NCI-H2196 (cell line): ENCODE measurements around the gene ZNF423.
"Not testable (repeated sequence)": the region's sequence is repeated elsewhere in the genome, so short reads cannot be mapped to it uniquely, and the experiment has no call there.

Experiments used
- DNase-seq: peaks from one replicate; lab custom pipeline; 2025; ENCODE audit not compliant: unreplicated experiment; lab: John Stamatoyannopoulos, UW

Gene ZNF423

GRCh38 chr16:49855822-49856671 is at the start of gene ZNF423:
Gene ZNF423, minus strand, starts transcription at chr16:49856112. Its CDS starts 338 bp downstream, at chr16:49855774.
- no peak for DNase-seq

DNA sequence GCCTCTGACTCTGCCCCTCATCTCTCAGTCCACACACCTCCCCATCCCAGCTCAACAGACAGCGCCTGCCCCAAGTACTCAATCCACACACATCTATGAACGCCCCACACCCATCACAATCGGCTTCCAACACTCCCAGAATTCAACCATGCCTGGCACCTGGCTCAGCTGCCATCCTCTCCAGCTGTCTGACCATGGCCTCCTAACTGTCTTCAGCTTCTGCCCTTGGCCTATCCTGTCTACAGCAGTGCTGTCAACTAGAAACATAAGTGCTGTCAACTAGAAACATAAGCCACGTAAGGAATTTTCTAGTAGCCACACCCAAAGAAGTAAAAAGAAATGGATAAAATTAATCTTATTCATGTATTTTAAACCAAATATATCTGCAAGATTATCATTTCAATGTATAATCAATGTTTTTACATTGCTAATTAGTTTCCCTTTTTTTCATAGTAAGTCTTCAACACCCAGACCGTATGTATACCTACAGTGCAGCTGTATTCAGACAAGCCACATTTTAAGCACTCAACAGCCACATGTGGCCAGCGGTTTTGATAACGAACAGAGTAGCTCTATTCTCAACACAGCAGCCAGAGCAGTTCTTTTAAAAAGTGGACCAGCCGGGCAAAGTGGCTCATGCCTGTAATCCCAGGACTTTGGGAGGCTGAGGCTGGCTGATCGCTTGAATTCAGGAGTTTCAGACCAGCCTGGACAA is 48.6 kb upstream of the ZNF423 start:
- DNase-seq = no peak

DNA sequence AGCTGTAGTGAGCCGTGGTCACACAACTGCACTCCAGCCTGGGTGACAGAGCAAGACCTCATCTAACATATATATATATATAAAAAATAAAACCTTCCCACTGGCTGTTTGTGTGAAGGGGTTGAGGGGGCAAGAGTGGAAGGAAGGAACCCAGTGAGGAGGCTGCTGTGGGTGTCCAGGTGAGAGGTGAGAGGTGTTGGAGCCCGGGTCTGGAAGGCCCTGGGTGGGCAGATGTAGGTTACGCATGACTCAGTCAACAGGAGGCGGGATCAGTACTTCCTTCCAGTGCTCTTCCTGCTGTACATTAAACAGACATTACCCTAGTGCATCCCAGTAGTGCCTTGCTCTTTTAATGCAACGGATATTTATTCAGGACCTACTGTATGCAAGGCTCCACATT is 47.0 kb upstream of the ZNF423 start:
- DNase-seq = no peak

DNA sequence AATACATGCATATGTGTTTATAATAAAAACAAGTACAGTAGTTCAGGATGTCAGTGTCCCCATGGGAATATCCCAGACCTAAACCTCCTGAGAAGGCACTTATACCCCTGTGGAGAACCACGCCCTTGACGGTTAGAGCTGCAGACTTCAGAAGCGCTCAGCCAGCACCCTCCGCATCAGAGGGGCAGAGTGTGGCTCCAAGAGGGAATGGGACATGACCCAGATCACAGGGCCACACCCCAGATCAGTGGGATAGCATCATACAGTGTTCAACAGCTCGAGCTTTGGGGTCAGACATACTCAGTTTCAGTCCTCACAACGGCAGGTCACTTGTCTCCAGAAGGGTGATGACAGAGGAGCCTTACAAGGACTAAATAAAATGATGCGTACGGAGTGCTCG is 45.8 kb upstream of the ZNF423 start:
- no peak for DNase-seq

DNA sequence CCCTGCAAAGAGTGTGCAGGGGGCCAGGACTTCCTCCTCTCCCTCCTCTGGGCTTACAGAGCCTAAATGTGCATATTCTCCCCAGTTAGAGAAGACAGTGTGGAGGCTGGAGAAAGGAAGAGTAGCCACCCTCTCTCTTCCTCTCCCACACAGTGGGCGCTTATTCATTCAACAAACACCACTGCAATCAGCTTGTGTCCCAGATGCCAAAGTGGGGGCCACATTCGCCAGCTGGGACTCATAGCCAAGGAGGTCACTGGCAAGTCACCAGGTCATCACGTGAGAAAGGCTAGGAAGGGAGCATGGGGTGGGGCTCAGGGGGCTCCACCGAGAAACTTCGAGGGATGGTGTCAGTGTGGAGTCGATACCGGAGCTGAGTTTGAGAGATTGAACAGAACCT is 45.0 kb upstream of the ZNF423 start:
- no peak for DNase-seq

DNA sequence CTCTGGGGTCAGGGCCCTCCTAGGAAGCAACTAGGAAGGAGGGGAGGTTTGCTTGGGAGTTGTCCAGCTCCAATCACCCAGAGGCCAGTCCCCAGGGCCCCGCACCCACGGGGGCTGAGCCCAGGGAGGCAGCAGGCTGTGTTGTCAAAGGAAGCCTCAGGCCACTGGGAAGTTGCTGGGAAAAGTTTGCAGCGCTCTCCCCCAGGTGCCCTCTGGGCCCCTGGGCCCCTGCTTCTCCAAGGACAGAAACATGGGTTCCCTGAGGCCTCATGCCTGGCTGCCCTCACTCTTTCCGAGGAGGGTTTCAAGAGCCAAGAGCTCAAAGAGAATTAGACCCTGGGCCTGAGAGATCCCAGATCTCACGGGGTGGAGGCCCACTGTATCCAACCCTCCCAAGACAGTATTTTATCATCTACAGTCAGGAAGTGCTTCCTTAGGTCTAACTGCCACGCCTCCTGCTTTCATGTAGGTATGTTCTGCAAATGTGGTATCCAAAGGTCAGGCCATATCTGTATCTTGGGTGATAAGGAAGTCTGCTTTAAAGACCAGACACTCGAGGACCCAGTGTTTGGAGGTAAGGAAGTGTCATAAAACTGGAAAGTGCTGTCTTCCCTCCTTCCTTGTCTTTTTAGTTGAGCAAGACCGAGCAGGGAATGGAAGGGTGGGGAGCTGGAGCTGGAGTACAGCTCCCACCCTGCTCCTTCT is 44.2 kb upstream of the ZNF423 start:
- DNase-seq = no peak

GRCh38 chr16:49896447-49896964 is 40.6 kb upstream of the ZNF423 start:
- no peak for DNase-seq

- DNase-seq = no peak
Measured at GRCh38 chr16:49890876-49891275, 35.0 kb upstream of the ZNF423 start.

DNA sequence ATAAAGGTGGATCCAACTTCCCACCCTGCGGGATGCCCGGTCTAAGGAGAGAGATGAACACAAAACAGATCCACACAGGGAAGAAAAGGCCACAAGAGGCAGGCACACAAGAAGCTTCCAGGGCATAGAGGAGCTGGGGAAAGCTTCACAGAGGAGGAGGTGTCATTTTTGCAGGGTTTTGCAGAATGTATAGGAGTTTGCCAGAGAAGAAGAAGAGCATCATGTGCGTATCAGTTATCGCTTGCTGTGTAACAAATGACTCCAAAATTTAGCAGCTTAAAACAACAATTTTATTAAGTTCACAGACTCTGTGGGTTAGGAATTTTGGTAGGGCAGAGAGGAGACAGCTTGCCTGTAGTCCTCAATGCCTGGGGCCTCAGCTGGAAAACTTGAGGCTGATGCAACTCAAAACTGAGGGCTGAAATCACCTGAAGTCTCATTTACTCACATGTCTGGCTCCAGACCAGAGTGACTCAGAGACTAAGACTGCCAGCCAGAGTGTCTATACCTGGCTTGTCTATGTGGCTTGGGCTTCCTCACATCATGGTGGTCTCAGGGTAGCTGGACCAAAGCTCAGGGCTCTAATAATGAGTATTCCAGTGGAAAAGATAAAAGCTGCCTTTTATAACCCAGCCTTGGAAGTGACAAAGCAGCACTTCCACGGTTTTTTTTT is 33.9 kb upstream of the ZNF423 start:
- DNase-seq = no peak

DNA sequence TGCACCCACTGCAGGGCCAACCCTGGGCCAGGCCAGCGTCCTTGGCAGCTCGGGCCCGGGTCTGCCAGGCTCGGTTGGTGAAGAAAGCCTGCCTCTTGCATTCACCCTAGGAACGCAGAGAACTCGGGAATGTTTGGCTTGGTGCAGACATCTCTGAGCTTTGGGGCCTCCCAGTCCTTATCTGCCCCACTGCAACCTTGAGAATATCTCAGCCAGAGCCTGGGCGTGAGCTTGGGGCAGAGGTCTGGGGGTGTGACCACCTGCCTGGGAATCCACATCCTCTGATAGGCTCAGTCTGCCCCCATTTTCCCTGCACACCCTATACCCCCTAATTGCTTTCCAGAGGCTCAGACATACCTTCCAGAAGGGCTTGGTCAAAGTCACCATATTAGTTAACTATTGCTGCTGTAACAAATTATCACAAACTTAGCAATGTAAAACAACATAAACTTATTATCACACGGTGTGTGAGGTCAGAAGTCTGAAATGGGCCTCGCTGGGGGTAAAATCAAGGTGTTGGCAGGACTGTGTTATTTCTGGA is 30.7 kb upstream of the ZNF423 start:
- no peak for DNase-seq

DNA sequence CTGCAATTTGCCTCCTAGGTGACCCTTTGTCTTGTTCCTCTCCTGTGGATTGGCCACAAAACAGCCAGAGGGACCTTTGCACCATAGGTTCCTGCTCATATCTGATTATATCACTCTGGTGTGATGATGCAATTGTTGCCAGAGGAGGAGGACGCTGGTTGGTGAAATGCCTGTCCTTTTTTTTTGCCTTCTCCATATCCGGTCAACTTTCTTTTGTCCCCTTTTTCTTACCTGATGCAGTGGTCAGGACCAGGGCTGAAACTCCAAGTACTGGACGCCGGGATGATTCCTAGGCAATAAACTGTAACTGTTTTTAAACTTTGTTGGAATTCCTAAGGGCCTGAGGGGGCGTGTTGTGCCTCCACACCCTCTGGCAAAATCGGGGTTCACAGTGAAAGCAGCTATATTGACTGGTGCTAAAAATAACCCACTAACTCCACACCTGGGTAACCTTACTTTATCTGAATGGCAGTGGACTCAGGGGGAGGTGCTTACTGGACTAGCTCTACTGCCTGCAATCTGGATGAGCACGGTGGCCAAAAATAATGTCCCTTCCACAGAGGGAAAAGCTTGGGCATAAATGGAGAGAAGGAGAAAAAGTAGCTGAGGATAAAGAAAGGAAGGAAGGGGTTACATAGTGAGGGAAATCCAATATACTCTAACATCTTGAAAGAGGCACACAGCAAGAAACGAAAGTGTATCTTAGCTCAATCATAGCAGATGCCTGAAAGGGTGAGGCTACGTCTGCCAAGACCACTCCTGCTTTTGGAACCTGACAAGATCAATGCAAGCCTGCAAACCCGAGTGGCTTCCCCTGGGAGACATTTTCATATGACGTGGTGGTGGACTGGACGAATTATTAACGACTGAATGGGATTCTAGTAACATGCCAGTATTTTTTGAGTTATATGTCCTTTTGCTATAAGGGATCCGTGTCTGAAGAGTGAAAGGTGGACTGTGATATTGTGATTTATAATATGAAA is 28.4 kb upstream of the ZNF423 start:
- DNase-seq = no peak

DNA sequence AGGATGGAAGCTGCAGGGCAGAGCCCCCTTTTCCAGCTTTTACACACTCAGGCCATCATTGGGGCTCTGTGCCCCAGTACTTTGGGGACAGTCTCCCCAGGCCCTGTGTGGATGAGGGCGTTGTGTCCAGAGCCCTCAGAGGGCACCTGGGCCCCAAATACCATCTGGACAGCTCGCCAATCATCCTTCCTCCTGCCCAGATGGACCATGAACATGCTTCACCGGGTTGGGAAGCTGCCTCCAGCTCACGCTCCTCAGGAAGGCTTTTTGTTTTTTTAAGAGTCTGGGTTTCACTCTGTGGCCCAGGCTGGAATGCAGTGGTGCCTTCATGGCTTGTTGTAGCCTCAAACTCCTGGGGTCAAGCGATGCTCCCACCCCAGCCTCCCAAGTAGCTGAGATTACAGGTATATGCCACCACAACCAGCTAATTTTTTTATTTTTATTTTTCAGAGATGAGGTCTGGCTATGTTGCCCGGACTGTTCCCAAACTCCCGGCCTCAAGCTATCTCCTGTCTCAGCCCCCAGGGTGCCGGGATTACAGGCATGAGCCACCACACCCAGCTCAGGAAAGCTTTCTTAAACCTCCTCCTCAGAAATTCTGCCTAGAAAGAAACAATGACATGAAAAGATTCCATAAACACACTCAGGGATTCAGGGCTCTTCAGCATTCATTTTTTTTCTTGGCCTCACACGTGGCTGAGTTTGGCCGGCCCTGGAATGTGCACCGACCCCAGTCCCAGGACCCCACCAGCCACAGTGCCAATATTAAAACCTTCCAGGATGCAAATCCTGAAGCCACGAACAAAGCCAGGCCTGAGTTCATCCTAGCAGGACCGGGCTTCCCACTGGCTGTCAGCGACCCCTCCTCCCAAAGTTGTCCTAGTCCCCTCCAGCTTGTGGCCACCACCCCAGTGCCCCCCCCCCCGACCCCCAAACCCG is 27.4 kb upstream of the ZNF423 start:
- DNase-seq = no peak

- no peak for DNase-seq
Measured at GRCh38 chr16:49881890-49882289, 26.0 kb upstream of the ZNF423 start.

- not testable (repeated sequence) for DNase-seq
Measured at GRCh38 chr16:49878540-49878939, 22.6 kb upstream of the ZNF423 start.

- no peak for DNase-seq
Measured at GRCh38 chr16:49876716-49877129, 20.8 kb upstream of the ZNF423 start.

- DNase-seq = no peak
Measured at GRCh38 chr16:49875806-49876715, 20.1 kb upstream of the ZNF423 start.

- no peak for DNase-seq
Measured at GRCh38 chr16:49874613-49875237, 18.8 kb upstream of the ZNF423 start.
